ENCODE measurements around the gene BCL10. TPM values are rescaled to one million over a fixed set of nuclear protein-coding genes. Genes with fewer than 3 reads are reported as not detected.
A peak's percentile ranks its signal among the peaks of the same experiment; 100 is the strongest.

BCL10 gene
- total RNA-seq, 1 donor from 2014 or later: 43.0 TPM

GRCh38 chr1:85230305-85230977, 46.0 kb downstream of the BCL10 start:
- H3K27me3 ChIP-seq (ENCODE audit: control insufficient read depth, insufficient read depth, low read length): no peaks in the 10 kb centered on the region
- H3K4me3 ChIP-seq (ENCODE audit: low read depth, low read length): no peak overlapping the region
- H3K36me3 ChIP-seq (ENCODE audit: control insufficient read depth, insufficient read depth, low read length): no peaks in the 10 kb centered on the region
- peak; percentile 18 for TF ChIP-seq CTCF (IDR thresholded peaks at IDR 0.05; ENCODE audit: insufficient read depth, low read length, poor library complexity, severe bottlenecking)
- no peak for DNase-seq (ENCODE audit: low read depth)

DNA sequence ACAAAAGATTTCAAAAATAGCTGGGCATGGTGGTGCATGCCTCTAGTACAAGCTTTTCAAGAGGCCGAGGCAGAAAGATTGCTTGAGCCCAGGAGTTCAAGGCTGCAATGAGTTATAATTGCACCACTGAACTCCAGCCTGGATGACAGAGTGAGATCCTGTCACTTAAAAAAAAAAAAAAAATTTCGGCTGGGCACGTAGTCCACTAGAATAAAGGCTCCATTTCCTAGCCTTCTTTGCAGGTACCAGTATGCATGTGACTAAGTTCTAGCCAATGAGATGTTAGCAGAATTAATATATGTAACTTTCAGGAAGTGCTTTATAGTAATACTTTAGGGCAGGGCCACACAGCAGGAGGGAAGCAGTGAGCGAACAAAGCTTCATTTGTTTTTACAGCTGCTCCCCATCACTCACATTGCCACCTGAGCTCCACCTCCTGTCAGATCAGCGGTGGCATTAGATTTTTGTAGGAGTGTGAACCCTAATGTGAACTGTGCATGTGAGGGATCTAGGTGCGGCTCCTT, 46.8 kb downstream of the BCL10 start:
- H3K4me3 ChIP-seq (ENCODE audit: low read depth, low read length): no peak overlapping the region
- no peak for TF ChIP-seq CTCF (IDR thresholded peaks at IDR 0.05; ENCODE audit: insufficient read depth, low read length, poor library complexity, severe bottlenecking)

DNA sequence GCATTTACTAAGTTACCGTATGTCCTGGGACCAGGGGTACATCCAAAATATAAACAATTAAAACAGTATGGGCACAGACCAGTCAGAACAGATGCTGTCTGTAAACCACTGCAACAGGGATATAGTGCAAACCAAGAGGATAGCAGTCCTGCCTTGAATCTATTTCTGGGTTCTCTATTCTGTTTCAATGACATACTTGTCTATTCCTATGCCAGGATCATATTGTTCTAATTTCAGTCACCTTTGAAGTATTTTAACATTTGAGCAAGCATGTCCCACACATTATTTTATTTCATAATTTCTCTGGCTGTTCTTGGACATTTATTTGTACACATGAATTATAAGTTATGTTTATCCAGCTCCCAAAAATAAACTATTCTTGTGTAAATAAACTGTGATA, 47.5 kb downstream of the BCL10 start:
- no peak for DNase-seq (ENCODE audit: low read depth)
- no peak for TF ChIP-seq CTCF (IDR thresholded peaks at IDR 0.05; ENCODE audit: insufficient read depth, low read length, poor library complexity, severe bottlenecking)
- Histone ChIP-seq H3K27me3 (ENCODE audit: control insufficient read depth, insufficient read depth, low read length) (no peaks in the 10 kb centered on the region), H3K36me3 (ENCODE audit: control insufficient read depth, insufficient read depth, low read length) (no peaks in the 10 kb centered on the region), H3K4me3 (ENCODE audit: low read depth, low read length) (no peak overlapping the region)

More for the DNA sequence above, 46.8 kb downstream of the BCL10 start:
- H3K27me3 ChIP-seq (ENCODE audit: control insufficient read depth, insufficient read depth, low read length): no peaks in the 10 kb centered on the region
- no peak for DNase-seq (ENCODE audit: low read depth)
- H3K36me3 ChIP-seq (ENCODE audit: control insufficient read depth, insufficient read depth, low read length): no peaks in the 10 kb centered on the region

DNA sequence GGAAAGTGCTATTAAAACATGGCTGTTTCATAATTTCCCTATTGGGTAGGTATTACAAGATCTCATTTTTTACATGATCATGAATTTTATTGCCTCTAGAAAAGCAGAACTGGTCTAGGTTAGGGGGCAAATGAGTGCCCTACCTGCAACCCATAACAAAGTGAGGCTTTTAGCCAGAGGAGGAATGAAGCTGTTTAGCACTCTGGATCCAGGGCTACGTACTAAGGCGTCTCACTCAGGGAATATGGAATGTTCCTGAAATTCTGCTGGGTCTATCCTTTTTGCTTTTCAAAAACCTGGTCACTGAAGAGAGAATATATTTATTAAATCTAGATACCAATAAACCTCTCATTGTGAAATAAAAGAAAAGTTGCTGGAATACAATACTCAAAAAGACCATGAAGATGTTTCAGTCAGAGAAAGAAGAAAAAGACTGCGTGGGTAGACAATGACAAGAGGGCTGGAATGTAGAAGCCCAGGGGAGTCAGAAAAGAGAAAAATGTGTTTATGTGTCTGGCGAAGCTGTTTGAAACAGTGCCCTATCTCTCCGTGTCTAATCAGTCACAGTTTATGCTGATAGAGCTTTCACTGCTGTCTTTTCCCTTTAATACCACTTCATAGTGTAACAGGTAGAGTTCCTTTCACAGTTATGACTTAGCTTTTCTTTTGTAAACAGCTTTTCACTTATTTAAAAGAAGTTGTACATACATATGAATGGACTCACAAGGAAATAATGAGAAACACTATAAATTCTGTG, 50.6 kb downstream of the BCL10 start:
- Histone ChIP-seq H3K4me3 (ENCODE audit: low read depth, low read length) (no peak overlapping the region), H3K27me3 (ENCODE audit: control insufficient read depth, insufficient read depth, low read length) (no peaks in the 10 kb centered on the region), H3K36me3 (ENCODE audit: control insufficient read depth, insufficient read depth, low read length) (no peaks in the 10 kb centered on the region)
- TF ChIP-seq CTCF (IDR thresholded peaks at IDR 0.05; ENCODE audit: insufficient read depth, low read length, poor library complexity, severe bottlenecking): no peak
- no peak for DNase-seq (ENCODE audit: low read depth)

GRCh38 chr1:85224734-85225623, 51.5 kb downstream of the BCL10 start:
- DNase-seq (ENCODE audit: low read depth): no peak
- no peaks in the 10 kb centered on the region for H3K27me3 ChIP-seq (ENCODE audit: control insufficient read depth, insufficient read depth, low read length)
- H3K4me3 ChIP-seq (ENCODE audit: low read depth, low read length): no peak overlapping the region
- no peaks in the 10 kb centered on the region for H3K36me3 ChIP-seq (ENCODE audit: control insufficient read depth, insufficient read depth, low read length)
- TF ChIP-seq CTCF (IDR thresholded peaks at IDR 0.05; ENCODE audit: insufficient read depth, low read length, poor library complexity, severe bottlenecking): no peak

Measured in kidney epithelial cell (primary cell).